B cell (primary cell): ENCODE measurements around the gene CD72.

ENCODE experiments used
- EZH2 ChIP-seq: IDR thresholded peaks from 2 replicates; pipeline ENCODE4 v1.6.1; 2012; ENCODE audit warnings: borderline replicate concordance, low read depth, mild to moderate bottlenecking, moderate library complexity, low read length; ENCODE audit not compliant: insufficient read depth, poor library complexity, severe bottlenecking
- TF ChIP-seq, protein P1 (sequence below): fragments of 200-600 bp; IDR thresholded peaks from one replicate; pipeline ENCODE4 v1.8.0; 2022; ENCODE audit warnings: antibody characterized with exemption, mild to moderate bottlenecking

- TF ChIP-seq, protein P1, sequence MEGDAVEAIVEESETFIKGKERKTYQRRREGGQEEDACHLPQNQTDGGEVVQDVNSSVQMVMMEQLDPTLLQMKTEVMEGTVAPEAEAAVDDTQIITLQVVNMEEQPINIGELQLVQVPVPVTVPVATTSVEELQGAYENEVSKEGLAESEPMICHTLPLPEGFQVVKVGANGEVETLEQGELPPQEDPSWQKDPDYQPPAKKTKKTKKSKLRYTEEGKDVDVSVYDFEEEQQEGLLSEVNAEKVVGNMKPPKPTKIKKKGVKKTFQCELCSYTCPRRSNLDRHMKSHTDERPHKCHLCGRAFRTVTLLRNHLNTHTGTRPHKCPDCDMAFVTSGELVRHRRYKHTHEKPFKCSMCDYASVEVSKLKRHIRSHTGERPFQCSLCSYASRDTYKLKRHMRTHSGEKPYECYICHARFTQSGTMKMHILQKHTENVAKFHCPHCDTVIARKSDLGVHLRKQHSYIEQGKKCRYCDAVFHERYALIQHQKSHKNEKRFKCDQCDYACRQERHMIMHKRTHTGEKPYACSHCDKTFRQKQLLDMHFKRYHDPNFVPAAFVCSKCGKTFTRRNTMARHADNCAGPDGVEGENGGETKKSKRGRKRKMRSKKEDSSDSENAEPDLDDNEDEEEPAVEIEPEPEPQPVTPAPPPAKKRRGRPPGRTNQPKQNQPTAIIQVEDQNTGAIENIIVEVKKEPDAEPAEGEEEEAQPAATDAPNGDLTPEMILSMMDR = no peak
- no peak for TF ChIP-seq EZH2
These were observed 39.1 kb downstream of the CD72 start for GRCh38 chr9:35579130-35579529.
